ENCODE results near the gene CEP19.
"Not testable (repeated sequence)": the region's sequence is repeated elsewhere in the genome, so short reads cannot be mapped to it uniquely, and the experiment has no call there.

The CEP19 gene

DNA sequence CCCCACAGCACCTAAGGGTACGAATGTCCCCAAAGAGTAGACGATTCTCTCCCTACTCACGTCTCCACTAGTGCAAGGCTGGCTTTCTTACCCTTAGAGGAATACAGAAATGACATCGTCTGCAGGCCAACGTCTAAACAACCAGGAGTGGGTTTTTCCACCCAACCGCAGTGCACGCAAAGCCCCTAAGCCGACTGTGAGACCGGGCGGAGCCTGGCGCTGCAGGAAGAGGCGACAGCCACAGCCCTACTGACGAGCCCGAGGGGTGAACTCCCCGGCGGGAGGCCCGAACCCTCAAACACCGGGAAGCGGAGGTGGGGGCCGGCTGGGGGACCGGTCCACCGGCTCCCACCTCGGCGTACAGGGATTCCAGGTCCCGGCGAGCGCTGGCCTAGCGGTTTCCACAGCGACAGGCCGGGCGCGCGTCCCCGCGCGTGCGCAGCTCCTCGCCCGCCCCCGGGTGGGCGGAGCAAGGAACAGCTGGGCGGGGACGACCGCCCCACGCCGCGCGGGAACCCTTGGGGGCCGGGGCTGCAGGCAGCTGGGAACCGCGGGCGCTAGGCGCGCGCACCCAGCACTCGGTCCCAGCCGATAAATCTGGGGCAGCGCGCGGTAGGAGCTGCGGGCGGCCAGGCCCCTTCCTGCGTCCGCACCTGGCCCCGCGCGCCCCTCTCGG, at the start of gene CEP19, which contains the start of gene PIGX:
TSS of gene CEP19 (minus strand) at position 413 of the 676 bp plus-strand sequence. CDS start 3,593 bp downstream, outside the sequence.
TSS of gene PIGX (plus strand) at position 540 of the 676 bp plus-strand sequence.
- peak; percentile 73 to 82 (median 76) for DNase-seq

DNA sequence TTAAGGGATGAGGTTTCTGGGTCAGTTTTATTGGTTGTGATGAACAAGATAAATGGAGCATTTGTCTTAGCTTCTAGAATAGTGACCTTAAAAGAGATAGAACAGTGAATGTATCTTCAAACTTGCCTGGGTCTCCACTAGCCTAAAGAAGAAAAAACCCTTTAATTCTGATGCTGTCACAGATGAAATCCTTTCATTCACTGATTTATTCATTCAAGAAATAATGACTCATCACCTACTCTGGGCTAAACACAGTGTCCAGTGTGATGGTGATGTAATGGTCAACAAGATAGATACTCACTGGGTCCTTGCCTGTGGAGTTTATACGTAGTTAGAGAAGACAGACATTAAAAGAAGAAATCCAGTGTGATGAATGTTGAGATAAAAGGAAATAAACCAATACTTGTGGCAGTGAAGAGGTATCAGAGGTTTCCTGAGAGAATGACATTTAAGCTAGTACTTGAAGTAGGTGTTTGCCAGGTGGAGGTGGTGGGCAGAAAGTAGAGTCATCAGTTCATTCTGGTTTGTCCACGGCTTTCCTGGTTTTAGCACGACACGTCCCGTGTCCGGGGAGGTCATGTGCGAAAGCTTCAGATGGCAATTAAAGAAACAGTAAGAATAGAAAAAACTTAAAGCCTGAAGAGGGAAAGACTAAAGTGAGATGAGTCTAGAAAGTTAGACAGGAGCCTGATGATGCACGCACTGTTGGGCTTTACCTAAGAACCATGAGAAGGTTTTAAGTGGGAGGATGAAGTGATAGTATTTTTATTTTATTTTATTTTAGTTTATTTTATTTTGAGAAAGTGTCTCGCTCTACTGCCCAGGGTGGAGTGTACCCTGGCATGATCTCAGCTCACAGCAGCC, 46.1 kb upstream of the CEP19 start:
- DNase-seq: no peak

DNA sequence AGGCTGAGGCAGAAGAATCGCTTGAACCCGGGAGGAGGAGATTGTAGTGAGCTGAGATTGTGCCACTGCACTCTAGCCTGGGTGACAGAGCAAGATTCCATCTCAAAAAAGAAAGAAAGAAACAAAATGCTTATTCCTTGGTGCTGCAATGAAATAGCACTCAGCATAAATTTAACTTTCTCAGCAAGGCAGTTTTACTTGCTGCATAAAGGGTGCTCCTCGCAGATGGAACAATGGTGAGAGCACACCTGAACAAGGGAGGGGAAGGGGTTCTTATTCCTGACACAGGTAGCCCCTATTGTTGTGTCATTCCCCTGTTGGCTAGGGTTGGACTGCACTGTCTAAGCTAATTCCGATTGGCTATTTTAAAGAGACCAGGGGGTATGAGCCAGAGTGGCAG, 44.7 kb upstream of the CEP19 start:
- DNase-seq: no peak

GRCh38 chr3:196754091-196754981, 42.3 kb upstream of the CEP19 start:
- DNase-seq: no peak

- no peak for DNase-seq
Measured at GRCh38 chr3:196753201-196753600, 41.2 kb upstream of the CEP19 start.

DNA sequence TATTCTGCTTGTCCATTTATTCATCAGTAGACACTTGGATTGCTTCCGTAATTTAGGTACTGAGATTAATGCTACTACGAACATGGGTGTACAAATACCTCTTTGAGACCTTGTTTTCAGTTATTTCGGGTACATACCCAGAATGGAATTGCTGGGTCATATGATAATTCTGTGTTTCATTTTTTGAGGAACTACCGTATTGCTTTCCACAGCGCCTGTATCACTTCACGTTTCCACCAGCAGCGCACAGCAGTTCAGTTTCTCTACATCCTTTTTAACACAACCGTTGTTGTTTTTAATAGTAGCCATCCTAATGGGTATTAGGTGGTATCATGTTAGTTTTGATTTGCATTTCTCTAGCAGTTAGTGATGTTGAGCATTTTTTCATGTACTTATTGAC, 37.1 kb upstream of the CEP19 start:
- no peak for DNase-seq

GRCh38 chr3:196743569-196743968, 31.5 kb upstream of the CEP19 start:
- DNase-seq: not testable (repeated sequence)

GRCh38 chr3:196741249-196741889, 29.3 kb upstream of the CEP19 start:
- DNase-seq: no peak

GRCh38 chr3:196740481-196741248, 28.6 kb upstream of the CEP19 start:
- no peak for DNase-seq

- DNase-seq: peak; percentile 78 to 85 (median 81)
Measured at GRCh38 chr3:196739671-196740480, 27.8 kb upstream of the CEP19 start, which contains the start of gene PAK2. Gene PAK2, plus strand, starts transcription at chr3:196739857. Its CDS starts 42,790 bp downstream, at chr3:196782647.

DNA sequence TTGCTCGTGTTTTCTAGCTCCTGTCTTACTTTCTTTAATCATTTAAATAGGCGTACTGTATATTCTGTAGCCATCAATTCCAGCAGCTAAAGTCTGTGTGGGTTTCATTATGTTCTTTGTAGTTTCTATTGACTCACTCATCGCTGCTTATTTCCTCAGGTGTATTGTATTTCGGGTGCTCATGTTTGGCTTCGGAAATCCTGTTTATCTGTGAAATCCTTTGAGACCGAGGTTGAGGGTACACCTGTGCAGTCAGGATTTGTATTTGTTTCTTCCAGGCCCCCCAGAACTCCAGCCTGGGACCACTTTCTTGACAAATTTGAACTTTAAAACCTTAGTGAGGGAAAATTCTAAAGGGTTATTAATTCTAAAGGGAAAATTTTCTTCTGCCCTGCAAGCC, 25.6 kb upstream of the CEP19 start:
- DNase-seq: no peak

GRCh38 chr3:196736670-196737374, 24.8 kb upstream of the CEP19 start:
- no peak for DNase-seq

GRCh38 chr3:196735751-196736150, 23.7 kb upstream of the CEP19 start:
- no peak for DNase-seq

- DNase-seq: no peak
Measured at GRCh38 chr3:196726788-196727675, 15.0 kb upstream of the CEP19 start.

GRCh38 chr3:196721097-196721496, 9.0 kb upstream of the CEP19 start:
- DNase-seq: no peak

DNA sequence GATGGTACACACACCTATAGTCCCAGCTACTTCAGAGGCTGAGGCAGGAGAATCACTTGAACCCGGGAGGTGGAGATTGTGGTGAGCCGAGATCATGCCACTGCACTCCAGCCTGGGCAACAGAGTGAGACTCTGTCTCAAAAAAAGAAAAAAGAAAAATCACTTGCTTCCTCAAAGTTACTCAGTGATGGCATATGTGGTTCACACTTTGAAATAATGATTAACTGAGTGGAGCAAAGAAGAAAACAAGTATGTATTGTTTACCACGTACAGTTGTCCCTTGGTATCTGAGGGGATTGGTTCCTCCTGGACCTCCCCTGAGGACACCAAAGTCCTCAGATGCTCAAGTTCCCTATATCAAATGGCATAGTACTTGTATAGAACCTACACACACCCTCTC, 5.1 kb upstream of the CEP19 start:
- DNase-seq: not testable (repeated sequence)

GRCh38 chr3:196712514-196713413, 714 bp upstream of the CEP19 start:
- peak in 3 of 4 experiments; percentile 37 to 70 (median 57) for DNase-seq

- DNase-seq: no peak
Measured at GRCh38 chr3:196708467-196708866, 3.6 kb downstream of the CEP19 start.
